Gastrocnemius medialis (tissue), 4 donors: ENCODE data around the gene EDNRA.

Source experiments
- POLR2A ChIP-seq, 2 donors: fragments of 450-650 bp; IDR thresholded peaks; one replicate each; pipeline ENCODE4 v1.6.1; 2017; ENCODE audit warnings: antibody characterized with exemption in 2 of 2, mild to moderate bottlenecking in 2 of 2, moderate library complexity in 2 of 2
- TF ChIP-seq, protein P1 (sequence below), 5 experiments: fragments of 450-650 bp in 3 of 5; fragments of 200-600 bp in 2 of 5; sonication (generic) in 2 of 5; IDR thresholded peaks in 4 of 5; conservative IDR thresholded peaks in 1 of 5; 1 replicate in 4 of 5; 2 replicates in 1 of 5; pipeline ENCODE4 v1.5.1; 2016 to 2019; ENCODE audit warnings: antibody characterized with exemption in 5 of 5, mild to moderate bottlenecking in 3 of 5, moderate library complexity in 3 of 5

DNA sequence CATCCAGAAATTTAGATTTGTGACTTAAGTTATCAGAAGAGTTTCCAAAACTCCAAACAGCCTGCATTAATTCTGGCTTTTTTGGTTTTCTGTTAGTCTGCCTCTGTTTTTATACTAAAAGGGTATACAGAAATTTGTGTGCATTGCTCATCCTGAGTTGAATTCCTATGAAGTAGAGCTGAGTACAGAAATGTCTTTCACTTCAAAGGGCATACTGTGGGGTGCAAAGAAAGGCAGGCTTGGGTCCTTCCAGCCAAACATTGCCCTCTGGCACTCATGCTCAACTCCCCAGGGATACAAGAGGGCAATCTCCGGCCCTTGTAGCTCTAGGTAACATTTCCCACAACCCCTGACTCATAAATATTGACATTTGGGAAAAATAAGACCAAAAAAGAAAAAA is 108.7 kb downstream of the EDNRA start:
- TF ChIP-seq, protein P1, sequence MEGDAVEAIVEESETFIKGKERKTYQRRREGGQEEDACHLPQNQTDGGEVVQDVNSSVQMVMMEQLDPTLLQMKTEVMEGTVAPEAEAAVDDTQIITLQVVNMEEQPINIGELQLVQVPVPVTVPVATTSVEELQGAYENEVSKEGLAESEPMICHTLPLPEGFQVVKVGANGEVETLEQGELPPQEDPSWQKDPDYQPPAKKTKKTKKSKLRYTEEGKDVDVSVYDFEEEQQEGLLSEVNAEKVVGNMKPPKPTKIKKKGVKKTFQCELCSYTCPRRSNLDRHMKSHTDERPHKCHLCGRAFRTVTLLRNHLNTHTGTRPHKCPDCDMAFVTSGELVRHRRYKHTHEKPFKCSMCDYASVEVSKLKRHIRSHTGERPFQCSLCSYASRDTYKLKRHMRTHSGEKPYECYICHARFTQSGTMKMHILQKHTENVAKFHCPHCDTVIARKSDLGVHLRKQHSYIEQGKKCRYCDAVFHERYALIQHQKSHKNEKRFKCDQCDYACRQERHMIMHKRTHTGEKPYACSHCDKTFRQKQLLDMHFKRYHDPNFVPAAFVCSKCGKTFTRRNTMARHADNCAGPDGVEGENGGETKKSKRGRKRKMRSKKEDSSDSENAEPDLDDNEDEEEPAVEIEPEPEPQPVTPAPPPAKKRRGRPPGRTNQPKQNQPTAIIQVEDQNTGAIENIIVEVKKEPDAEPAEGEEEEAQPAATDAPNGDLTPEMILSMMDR (IDR thresholded peaks at IDR 0.05 in 4 of 5, conservative IDR thresholded peaks at IDR 0.05 in 1 of 5), result no peak
- TF ChIP-seq POLR2A (IDR thresholded peaks at IDR 0.05), result no peak
